GM13977 (cell line): ENCODE measurements around the gene KRT17.

Experiments used
- DNase-seq: peaks from one replicate; pipeline ENCODE4 v3.0.0; 2012; ENCODE audit warnings: low spot score
- in situ Hi-C: fragments of 300-500 bp; cut with MboI; formaldehyde crosslinking; loops from one replicate; pipeline ENCODE4 v1.12.0; 2022; ENCODE audit warnings: low sequenced_read_pairs, low pct_unique_long_range_greater_than_20kb, mixed read lengths, inconsistent platforms; ENCODE audit not compliant: unreplicated experiment
- TF ChIP-seq, protein P1 (sequence below): IDR thresholded peaks from 2 replicates; pipeline ENCODE4 v1.5.1; 2012; ENCODE audit warnings: mild to moderate bottlenecking, control low read depth; ENCODE audit not compliant: insufficient read depth; ENCODE audit errors: extremely low read depth, missing control alignments

KRT17 gene

DNA sequence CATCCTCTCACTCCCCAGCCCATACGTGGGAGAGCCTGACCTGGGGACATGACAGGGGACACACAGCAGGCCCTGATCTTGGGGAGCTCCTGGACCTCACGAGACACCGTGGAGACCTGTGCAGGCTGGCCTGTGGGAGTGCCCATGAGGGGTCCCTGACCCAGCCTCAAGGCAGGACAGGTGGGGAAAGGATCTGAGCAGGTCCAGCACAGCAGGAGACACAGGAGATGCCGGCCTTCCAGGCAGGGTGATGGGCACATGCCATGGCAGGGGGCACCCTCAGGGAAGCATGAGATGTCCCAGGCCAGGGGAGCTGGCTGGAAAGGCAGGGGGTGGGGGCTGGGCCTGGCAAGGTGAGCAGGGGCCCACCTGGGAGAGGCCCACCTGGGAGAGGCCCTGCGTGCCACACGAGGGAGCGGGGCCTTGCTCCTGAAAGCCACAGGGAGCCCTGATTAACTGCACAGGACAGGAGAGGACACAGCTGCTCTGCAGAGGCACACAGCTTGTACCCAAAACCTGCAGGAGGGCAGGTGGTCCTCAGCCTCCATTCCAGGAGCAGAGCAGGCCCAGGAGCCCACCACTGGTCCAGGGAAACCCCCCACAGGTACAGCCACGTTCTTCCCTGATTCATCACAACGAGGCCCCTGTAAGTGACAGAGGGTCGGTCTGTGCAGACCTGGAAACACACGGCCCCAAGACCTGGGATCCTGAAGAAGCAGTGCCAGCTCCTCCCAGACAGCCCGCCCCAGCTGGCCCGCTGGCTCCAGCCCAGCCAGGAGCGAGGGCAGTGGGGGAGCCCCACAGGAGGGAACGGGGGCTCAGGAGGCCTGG, 26.6 kb upstream of the KRT17 start:
- TF ChIP-seq, protein P1, sequence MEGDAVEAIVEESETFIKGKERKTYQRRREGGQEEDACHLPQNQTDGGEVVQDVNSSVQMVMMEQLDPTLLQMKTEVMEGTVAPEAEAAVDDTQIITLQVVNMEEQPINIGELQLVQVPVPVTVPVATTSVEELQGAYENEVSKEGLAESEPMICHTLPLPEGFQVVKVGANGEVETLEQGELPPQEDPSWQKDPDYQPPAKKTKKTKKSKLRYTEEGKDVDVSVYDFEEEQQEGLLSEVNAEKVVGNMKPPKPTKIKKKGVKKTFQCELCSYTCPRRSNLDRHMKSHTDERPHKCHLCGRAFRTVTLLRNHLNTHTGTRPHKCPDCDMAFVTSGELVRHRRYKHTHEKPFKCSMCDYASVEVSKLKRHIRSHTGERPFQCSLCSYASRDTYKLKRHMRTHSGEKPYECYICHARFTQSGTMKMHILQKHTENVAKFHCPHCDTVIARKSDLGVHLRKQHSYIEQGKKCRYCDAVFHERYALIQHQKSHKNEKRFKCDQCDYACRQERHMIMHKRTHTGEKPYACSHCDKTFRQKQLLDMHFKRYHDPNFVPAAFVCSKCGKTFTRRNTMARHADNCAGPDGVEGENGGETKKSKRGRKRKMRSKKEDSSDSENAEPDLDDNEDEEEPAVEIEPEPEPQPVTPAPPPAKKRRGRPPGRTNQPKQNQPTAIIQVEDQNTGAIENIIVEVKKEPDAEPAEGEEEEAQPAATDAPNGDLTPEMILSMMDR = no peak
- in situ Hi-C loops = loop anchor here (25.0 kb wide), 1 partner anchor 739 kb away; no protein-coding TSS in a partner anchor
- DNase-seq = no peak

DNA sequence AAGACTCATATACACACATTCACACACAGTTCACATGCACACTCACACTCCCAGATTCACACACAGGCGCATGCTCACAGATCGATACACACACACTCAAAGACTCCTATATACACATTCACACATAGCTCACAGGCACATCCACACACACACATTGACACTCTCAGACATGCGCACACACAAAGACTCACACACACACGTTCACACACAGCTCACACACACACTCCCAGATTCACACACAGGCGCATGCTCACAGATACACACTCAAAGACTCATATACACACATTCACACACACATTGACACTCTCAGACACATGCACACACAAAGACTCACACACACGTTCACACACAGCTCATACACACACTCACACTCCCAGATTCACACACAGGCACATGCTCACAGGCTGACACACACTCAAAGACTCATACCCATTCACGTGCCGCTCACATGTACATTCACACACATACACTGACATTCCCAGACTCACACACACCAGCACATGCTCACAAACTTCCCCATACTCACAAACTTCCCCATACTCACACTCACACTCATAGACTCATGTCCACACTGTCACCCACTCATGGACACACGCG, 25.6 kb upstream of the KRT17 start:
- in situ Hi-C loops = loop anchor here (25.0 kb wide), 1 partner anchor 738 kb away; no protein-coding TSS in a partner anchor
- TF ChIP-seq, protein P1 = no peak
- no peak for DNase-seq

GRCh38 chr17:41648411-41649195, 24.2 kb upstream of the KRT17 start:
- TF ChIP-seq, protein P1 = peak; percentile 89
- in situ Hi-C loops = no loop called here
- DNase-seq = peak; percentile 88

DNA sequence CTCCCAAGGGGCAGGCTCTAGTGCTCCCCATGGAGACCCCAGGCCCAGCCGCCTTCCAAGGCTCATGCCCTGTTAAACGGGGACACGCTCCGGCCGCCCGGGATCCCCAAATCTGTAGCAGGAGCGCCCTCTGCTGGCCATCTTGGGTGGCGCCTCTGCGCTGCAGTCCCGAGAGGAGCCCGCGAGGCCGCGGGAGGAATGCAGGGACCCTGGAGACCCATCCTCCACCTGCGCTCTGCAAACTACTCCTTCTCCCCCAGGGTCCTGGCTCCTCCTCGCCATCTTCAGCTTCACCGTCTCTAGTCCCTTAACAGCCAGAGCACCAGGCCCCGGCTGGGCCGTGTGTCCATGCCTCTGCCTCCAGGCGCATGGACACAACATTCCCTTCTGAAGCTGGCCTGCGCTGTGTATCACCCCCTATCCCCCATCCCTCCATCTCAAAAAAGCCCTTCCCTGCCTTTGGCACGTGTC, 23.6 kb upstream of the KRT17 start:
- TF ChIP-seq, protein P1 = peak; percentile 96
- in situ Hi-C loops = no loop called here
- DNase-seq = peak; percentile 92

DNA sequence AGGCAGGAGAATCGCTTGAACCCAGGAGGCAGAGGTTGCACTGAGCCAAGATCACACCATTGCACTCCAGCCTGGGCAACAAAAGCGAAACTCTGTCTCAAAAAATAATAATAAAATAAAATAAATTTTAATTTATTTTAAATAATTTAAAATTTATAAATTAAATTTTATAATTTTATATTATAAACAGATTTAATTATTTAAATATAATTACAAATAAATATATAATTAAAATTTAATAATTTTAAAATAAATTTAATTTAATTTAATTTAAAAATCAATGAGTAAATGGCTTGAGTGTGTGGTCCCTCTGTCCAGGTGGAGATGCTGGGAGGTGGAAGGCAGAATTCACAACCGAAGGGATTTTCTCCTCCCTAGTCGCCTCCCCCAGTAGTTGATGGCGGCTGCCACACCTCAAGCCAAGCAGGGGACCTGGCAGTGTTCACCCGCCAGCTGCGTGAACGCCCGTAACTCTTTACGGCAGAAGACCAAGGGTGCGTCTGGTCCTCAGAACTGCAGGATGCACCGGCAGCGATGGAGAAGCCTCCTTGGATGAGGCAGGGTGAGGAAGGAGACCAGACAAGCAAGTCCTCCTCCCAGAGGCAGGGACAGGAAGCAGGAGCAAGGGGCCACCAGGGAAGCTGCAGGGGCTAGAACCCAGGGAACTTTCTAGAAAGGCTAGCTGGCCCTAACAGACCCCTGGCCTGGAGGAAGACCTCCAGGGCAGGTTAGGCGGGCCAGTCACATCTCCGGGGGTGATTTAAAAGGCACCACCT, 22.9 kb upstream of the KRT17 start:
- DNase-seq = no peak
- TF ChIP-seq, protein P1 = no peak
- in situ Hi-C loops = no loop called here
